ENCODE data around the gene CBX5.
A peak's percentile ranks its signal among the peaks of the same experiment; 100 is the strongest.
"Not testable (repeated sequence)": the region's sequence is repeated elsewhere in the genome, so short reads cannot be mapped to it uniquely, and the experiment has no call there.

Gene CBX5

DNA sequence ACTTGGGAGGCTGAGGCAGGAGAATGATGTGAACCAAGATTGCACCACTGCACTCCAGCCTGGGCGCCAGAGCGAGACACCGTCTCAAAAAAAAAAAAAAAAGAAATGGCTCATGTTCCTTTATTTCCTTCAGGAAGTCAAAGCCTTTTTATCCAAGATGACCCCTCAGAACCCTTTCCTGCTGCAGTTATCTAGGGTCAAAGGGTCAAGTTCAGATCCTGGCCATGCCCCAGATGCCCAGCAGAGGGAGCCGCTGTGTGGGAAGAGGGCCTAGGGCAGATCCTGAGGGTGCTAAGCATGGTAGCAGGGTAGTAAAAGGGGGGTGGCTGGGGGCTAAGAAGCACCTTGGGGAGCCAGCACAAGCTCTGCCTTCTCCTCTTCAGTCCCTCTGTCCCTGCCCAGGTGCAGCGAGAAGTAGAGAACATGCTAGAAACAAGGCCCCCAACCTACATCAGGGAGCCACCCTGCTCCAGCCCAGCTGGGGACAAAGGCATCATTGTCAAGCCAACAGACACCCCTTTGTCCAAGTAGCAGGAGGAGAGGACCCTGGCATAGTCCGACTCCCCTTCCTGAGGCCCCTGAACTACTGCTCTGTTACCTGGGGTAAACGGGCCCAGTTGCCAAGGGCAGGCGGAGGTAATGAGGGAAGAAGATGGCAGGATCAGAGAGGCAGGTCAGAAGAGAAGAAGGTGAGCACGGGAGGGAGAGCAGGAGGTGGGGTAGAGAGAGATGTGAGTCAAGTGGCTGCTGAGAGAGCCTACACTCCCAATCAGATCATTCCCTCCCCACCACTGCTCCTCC, 14.4 kb upstream of the CBX5 start:
- peak; percentile 34 to 65 for DNase-seq

DNA sequence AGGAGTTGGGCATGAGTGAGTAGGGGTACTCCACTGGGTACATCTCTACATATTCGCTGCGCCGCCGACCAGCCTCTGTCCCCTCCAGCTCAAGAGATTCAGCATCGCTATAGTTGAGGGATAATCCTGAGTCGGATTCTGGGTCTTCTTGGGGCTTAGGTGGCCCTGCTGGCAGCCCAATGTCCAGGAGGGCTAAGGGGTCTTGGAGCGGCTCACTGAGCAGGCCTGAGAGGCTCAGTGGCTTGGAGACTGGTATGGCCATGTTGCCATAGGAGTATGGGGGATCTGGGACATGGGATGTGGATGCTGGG, 13.0 kb upstream of the CBX5 start:
- DNase-seq, result no peak

DNA sequence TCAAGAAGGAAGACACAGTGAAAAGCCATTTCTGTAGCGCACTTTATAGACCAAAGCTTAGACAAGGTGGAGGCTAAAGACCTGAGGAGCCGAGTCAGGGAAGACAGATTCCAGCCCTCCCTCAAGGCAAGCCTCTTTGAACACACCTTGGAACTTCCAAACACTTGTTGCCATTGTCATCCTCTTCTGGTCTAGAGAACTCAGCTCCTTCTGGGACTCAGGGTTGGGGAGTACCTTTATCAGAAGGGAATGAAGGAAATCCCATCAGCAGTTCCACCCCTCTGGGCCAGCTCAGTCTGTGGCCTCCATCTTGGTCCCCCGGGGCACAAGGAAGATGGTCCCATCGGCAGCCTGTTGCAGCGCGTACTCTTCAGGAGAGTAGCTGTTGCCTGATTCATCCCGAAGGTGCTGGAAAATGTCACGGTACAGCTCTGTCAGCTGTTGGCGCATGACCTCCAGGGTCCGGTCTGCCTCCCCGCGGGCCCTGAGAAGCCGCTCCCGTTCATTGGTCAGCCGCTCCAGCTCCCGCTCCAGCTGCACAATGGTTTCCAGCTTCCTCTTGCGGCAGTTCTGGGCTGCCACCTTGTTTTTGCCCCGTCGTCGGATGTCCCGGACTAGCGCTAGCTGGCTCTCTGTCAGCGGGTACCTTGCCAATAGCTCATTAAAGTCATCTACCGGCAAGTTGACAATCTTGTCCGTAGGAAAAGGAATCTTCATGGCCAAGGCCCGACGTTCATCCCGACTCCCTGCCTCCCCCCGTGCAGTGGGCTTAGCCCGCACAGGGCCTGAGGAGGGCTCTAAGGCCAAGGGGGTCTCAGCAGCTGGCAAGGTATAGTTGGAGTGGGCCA, 12.4 kb upstream of the CBX5 start:
- no peak for DNase-seq

DNA sequence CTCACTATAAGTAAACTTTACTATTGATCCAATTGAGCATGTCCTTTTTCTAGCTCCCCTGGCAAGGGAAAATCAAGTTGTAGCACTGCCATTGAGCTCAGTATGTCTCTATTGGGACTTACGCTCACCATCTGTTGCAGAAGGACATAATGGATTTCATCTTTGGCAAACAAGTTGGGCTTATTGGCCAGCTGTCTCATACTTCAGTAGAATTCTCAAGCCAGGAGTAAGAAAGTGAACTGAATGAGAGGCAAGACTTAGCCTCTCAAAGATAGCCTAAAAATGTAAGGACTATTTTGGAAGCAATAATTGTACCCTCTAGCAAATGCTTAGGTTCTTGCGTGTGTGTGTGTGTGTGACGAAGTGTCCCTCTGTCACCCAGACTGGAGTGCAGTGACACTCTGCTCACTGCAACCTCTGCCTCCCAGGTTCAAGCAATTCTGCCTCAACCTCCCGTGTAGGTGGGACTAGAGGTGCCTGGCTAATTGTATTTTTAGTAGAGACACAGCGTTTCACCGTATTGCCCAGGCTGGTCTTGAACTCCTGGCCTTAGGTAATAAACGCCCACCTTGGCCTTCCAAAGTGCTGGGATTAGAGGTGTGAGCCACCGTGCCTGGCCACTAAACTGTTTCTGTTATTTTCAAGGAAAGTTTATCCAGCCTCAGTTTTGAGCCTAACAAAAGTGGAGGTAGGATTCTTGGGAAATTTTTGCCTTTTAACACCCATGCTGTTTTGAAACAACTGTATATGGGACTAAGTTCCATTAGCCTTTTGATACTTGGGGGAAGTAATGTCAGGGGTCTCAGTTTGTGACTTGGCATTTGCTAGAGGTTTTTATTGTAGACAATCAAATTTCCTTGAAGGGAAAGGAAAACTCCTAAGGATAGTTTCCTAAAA, 7.6 kb upstream of the CBX5 start:
- no peak for DNase-seq

DNA sequence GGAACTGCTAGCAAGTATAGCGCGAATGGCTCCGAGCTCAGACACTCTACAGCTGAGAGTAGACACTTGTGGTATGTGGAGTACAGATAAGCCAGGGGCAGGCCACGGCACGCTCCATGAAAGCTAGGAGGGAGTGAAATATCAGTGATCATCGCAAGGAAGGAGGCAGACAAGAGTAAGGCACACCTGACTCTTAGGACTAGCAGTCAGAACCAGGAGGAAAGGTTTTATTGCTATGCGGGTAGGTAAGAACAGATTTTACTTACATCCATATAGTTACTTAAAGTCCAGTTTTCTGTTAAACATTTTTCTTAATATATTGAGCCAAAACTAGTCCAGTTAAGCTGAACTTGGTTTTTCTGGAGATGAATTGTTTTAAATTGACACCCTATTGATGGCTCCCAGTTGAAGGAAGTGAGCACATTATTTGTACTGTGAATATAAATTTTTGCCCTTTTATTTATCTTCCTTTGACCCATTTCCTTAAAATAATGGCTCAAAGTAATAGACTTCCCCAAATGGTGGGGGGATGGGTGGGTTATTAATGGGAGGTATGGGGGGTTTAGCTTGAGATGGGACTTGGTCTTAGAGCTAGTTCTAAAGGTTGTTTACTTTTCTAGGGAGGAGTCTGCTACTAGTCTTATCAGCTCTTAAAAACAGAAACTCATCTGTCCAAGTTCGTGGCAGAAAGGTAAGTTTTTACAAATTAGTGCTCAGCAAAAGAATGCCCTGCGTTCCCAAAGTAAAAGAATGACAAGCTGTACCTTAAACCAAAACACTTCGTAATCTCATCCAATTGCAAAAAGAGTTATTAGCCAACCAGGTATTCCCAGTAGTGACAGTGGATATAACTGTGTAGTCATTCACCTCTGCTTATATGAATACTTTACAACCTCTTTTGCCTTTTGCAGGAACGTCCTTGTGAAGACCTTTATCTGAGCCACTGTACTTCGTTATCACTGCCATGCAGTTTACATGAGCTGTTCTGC, 6.4 kb upstream of the CBX5 start:
- DNase-seq, result no peak

DNA sequence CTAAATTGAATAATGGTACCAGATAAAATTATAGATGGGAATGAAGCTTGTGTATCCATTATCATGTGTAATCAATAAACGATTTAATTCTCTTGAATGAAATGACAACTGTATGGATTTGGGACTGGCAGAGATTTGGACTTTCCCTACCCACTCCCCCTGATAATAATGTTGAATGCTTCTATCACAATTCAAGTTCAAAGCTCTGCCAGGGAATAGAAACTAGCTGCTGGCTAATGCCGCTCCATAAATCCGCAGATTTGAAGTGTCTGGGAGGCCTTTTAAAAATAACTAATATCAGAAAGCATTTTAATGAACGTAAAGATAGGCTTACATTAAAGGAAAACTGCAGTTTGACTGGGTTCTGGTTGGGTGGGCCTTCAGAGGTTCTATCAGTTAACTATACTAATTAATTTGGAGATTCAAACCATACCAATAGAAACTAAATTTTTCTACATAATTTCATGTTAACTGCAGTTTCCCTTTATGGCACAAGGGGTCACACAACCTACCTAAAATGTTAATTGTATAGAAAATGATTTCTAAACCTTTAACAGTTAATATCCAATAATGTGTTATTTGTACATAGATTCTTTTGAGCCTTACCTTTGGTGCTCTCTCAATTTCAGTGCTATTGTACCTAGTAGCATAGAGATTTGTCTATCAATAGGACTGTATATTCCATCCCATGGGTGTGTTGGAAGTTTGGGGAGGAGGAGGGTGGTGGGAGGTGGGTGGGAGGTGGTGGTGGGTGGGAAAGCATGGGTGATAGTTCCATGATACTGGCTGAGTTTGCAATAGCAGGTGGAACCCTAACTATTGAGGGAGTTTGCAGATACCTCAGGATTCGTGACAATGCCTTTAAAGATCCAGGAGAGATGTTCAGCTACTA, 5.5 kb upstream of the CBX5 start:
- no peak for DNase-seq

DNA sequence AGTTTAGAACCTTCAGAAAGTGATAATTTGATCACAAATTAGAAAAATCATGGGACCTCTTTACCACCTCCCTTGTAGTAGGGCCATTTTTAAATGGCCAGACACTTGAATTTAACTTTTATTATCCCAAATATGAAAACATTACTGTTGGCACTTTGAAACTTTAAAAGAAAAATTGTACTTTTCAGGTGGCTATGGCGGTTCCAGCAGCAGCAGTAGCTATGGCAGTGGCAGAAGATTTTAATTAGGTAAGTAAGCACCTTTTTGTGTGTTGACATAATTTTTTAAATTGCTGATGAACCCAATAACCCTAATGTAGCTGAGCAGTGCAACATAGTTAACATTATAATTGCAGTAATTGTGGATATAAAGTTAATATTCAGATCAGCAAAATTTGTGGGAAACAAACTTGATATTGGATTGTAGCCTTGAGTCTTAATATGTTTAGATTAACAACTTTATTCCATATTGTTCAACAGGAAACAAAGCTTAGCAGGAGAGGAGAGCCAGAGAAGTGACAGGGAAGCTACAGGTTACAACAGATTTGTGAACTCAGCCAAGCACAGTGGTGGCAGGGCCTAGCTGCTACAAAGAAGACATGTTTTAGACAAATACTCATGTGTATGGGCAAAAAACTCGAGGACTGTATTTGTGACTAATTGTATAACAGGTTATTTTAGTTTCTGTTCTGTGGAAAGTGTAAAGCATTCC, 4.3 kb upstream of the CBX5 start:
- not testable (repeated sequence) for DNase-seq

DNA sequence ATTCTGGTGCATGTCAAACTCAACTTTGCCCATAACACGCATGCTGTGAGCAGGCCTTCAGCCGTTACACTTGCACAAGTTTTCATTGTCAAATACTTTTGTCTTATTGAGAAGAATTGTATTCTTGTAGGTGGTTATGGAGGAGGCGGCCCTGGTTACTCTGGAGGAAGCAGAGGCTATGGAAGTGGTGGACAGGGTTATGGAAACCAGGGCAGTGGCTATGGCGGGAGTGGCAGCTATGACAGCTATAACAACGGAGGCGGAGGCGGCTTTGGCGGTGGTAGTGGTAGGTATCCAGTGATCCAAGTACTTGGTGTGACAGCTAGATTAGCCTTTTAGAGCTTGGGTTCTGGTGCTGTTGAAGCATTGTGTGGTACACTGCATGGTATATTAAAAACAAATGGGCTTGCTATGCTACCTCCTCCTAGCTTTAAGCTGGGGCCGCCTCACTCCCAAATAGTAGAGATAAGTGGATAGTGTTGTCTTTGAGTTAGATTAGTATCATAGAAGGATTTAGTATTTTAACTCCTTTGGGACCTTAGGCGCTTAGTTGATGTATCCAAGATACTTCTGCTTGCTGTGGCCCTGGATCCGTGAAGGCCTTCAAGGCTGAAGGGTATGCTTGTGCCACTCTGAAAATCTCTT, 3.1 kb upstream of the CBX5 start:
- no peak for DNase-seq

DNA sequence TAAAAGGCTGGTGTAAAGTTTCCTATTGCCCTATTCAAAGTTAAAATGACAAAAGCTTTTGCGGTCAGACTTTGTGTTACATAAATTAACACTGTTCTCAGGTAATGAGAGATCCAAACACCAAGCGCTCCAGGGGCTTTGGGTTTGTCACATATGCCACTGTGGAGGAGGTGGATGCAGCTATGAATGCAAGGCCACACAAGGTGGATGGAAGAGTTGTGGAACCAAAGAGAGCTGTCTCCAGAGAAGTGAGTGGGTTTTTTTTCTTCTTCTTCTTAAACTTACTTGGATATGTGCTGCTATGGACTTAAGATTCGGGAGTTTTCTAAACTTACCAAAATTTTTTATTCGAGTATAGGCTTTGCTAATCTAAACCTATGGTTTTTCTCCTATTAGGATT, 1.8 kb upstream of the CBX5 start:
- not testable (repeated sequence) for DNase-seq

DNA sequence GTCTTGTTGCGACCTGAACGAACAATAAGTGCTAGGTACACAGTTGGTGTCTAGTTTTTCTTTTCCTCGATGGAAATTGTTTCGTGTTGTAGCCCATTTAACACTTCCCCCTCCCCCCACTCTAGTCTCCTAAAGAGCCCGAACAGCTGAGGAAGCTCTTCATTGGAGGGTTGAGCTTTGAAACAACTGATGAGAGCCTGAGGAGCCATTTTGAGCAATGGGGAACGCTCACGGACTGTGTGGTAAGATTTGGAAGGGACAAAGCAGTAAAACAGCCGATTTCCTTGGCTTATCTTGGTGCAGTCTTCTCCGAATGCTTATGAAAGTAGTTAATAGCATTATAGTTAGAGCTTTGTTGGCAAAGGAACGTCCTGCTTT, 1.3 kb upstream of the CBX5 start:
- not testable (repeated sequence) for DNase-seq

DNA sequence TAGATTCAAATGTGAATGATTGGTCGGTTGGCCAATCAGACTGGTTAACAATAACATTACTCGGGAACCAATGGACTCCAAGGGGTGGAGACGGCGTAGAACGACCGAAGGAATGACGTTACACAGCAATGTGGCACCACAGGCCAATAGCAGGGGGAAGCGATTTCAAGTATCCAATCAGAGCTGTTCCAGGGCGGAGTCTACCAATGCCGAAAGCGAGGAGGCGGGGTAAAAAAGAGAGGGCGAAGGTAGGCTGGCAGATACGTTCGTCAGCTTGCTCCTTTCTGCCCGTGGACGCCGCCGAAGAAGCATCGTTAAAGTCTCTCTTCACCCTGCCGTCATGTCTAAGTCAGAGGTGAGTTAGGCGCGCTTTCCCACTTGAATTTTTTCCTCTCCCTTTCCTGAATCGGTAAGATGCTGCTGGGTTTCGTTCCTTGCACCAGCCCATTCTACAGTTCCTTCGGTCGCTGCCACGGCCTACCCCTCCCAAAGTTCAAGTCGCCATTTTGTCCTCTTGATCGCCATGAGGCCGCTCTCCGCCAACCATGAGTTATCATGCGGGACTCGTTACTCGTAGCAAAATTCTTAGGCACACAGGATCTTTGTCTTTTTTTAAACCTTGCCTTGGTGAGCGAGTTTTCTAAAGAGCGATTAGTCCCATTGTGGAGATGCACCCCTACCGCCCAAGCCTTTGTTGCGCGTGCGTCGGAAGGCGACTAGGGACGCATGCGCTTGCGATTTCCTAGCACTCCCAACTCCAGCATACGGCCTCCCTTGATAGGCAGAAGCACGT, 742 bp upstream of the CBX5 start, which contains the start of gene HNRNPA1:
TSS of gene HNRNPA1 (plus strand) at position 259 of the 793 bp plus-strand sequence. CDS start at position 341, 82 bp downstream.
- peak; percentile 96 to 100 for DNase-seq

DNA sequence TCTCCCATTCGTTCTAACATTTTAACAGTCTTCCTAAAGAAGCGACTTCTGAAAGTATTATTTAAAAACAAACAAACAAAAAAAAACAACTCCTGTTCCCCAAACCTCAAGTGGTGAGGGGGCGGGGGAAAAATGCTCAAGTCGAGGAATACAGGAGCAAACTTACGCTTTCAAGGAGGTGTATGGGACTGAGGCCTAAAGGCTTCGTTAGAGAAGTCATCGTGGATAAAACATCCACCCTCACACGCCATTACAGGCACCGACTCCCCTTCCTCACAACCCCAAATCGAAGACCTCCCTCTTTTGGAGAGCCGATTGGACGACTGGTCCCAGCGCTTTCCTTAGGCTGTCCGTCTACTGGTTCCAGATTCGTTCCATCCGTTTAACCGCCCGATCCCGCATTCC, 693 bp downstream of the CBX5 start:
- no peak for DNase-seq

DNA sequence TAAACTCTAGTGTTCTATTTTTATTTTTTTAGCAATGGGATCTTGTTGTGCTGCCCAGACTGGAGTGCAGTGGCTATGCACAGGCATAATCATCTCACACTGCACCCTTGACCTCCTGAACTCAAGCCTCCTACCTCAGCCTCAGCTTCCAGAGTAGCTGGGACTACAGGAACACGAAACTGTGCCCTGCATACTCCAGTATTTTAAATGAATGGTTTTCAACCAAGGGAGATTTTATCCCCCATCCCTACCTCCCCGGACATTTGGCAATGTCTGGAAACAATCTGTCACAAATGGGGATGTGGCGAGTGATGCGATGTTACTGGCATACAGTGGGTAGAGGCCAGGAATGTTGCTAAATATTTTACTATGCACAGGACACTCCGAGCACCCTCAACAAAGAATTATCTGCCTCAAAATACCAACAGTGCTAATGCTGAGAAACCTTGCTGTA, 2.1 kb downstream of the CBX5 start:
- DNase-seq, result no peak

DNA sequence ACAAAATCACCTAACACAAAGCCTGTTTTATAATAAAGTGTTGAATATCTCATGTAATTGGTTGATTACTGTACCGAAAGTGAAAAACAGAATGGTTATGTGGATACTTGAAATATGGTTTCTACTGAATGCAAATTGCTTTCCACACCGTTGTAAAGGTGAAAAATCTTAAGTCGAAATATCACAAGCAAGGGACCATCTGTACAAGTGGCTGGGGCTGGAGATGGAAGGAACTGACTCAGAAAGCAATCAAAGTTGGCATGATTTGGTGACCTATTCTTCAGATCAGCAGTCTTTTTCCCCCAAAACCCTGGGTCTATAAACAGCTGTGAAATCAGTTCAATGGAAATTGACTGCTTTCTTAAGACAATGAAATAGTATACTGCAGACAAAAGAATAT, 3.6 kb downstream of the CBX5 start:
- DNase-seq, result no peak

DNA sequence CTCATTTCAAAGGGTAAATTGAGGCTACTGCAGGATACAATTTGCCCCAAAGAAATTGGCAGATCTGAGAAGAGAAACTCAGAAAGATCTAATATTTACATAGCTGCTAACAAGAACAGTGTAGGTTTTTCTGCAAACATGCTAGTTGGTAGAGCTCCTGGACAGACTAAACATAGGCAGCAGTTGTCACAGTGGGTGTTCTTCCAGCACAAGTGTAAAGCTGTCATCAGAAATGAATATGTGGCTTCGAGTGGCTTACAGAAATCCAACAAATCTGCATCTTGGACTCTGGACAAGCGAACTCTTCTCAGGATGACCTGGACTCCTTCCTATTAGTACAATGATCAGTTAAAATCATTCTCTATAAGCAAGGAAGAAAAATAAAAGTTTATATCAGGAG, 5.9 kb downstream of the CBX5 start:
- no peak for DNase-seq

DNA sequence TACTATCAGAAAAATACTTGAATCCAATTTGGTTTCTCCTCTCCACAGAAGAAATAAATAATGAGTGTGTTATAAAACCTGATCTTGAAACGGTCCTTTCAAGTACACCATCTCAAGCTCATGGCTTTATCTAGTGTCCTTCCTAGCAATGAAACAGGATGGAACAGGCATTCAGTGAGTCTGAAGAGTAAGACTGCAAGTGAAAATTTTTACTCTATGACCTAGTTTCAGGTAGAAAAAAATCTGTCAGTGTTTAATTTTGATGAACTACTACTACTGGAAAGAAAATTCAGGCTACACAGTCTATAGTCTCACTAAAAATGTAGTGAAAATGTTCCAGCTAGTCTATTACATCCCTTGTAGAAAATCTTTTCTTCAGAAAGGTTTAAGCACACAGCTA, 7.7 kb downstream of the CBX5 start:
- DNase-seq, result no peak

DNA sequence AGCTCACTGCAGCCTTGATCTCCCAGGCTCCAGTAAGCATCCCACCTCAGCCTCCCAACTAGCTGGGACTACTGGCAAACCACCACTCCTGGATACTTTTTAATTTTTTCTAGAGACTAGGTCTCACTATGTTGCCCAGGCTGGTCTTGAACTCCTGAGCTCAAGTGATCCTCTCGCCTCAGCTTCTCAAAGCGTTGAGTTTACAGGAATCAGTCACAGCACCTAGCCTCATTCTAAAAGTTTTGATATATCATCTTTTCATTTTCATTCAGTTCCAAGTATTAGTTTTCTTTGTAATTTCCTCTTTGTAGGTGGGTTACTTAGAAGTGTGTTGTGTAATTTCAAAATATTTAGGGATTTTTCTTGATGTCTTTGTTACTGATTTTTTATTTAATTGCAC, 9.6 kb downstream of the CBX5 start:
- no peak for DNase-seq

DNA sequence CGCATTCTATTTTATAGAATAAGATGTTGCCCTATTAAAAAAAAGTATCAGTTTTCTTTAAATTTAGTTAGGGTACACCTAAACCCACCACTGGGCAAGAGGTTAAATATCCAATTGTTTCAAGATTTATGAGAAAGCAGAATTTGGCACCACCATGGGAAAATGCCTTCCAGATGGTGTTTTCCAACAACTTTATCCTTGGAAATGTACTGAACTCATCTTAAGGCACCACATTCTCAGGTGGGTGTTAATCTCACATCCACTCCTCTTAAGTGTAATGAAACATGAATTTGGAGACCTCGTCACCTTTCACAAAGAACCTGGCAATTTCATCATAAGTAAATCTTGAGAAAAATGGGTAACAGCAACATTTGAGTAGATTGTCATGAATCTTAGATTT, 13.1 kb downstream of the CBX5 start:
- DNase-seq, result no peak

DNA sequence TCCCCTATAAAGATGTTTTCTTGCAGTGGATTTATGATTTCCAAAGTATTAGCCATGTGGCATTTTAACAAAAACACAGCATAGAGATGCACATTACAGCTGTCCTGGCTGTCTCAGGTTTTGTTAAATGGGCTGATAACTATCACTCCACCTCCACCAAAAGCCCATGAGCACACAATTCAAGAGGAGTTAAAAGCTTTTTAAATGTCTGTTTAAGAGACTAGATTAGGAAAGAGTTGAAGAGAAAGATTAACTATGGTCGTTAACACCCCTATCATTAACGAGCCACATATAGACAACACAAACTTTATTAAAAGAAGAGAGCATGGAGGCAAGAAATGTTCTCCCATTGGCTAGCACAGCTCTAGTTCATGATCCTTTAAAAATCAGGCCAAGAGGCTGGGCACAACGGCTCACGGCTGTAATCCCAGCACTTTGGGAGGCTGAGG, 14.5 kb downstream of the CBX5 start:
- DNase-seq, result no peak

Data from hippocampal formation (tissue), 2 donors.